B cell (primary cell): ENCODE measurements around the gene CELF2. TPM values are rescaled to one million over a fixed set of nuclear protein-coding genes. Genes with fewer than 3 reads are reported as not detected.

Experiments used
- ATAC-seq: fragments of 200-7000 bp; cut with Tn5 transposase; one replicate; pipeline ENCODE4 v1.10.0; 2021; ENCODE audit warnings: low read depth, mild to moderate bottlenecking, moderate number of reproducible peaks, moderate library complexity
- CTCF ChIA-PET: fragments of 350-600 bp; sonication (Branson Sonifier 250); formaldehyde crosslinking; loops from one replicate; lab custom pipeline; 2021; ENCODE audit warnings: antibody characterized with exemption, inconsistent platforms; lab: Charles Lee
- POLR2A ChIA-PET: fragments of 350-600 bp; sonication (Branson Sonifier 250); formaldehyde crosslinking; loops from one replicate; lab custom pipeline; 2021; ENCODE audit warnings: antibody characterized with exemption; lab: Charles Lee
- DNase-seq: peaks from one replicate; pipeline ENCODE4 v3.0.0; 2013
- H2AFZ ChIP-seq: 2 replicates; pipeline ENCODE4 v1.6.1; 2012; ENCODE audit warnings: mild to moderate bottlenecking, low read depth, low read length; ENCODE audit not compliant: insufficient read depth, poor library complexity, severe bottlenecking
- H3K27ac ChIP-seq, 2 donors: 1 replicate in 1 of 2; 2 replicates in 1 of 2; pipeline ENCODE4 v1.5.1; 2012 to 2013; ENCODE audit warnings: low read length in 2 of 2, mild to moderate bottlenecking in 2 of 2, moderate library complexity in 1 of 2
- H3K27me3 ChIP-seq, 4 experiments: fragments of 200-600 bp in 1 of 4; sonication (generic) in 1 of 4; replicated peaks in 1 of 4; 1 replicate in 2 of 4; 2 replicates in 2 of 4; pipeline versions ENCODE4 v1.6.1 to v1.7.0; 2013 to 2016; ENCODE audit warnings: low read length in 3 of 4, mild to moderate bottlenecking in 2 of 4, mixed read lengths in 1 of 4, moderate library complexity in 1 of 4; ENCODE audit not compliant: insufficient read depth in 4 of 4, control insufficient read depth in 3 of 4; ENCODE audit errors: control extremely low read depth in 1 of 4
- H3K36me3 ChIP-seq, 2 experiments: replicated peaks in 1 of 2; 1 replicate in 1 of 2; 2 replicates in 1 of 2; pipeline versions ENCODE4 v1.6.1 to v1.7.1; 2013; ENCODE audit warnings: low read length in 1 of 2; ENCODE audit not compliant: insufficient read depth in 2 of 2, control insufficient read depth in 1 of 2; ENCODE audit errors: control extremely low read depth in 1 of 2, extremely low read depth in 1 of 2
- H3K4me1 ChIP-seq, 2 donors: fragments of 200-600 bp in 1 of 2; sonication (generic) in 1 of 2; 1 replicate in 1 of 2; 2 replicates in 1 of 2; pipeline versions ENCODE4 v1.5.1 to v1.6.1; 2013 to 2017; ENCODE audit warnings: low read length in 2 of 2; ENCODE audit not compliant: control insufficient read depth in 2 of 2, insufficient read depth in 2 of 2
- H3K4me2 ChIP-seq: replicated peaks from 2 replicates; pipeline ENCODE3; 2012; ENCODE audit warnings: mild to moderate bottlenecking, low read depth, low read length; ENCODE audit not compliant: poor library complexity, severe bottlenecking
- H3K4me3 ChIP-seq, 5 experiments: fragments of 200-600 bp in 1 of 5; sonication (generic) in 1 of 5; 1 replicate in 3 of 5; 2 replicates in 2 of 5; pipeline versions ENCODE4 v1.5.1 to v1.7.0; 2011 to 2016; ENCODE audit warnings: low read length in 4 of 5, mild to moderate bottlenecking in 4 of 5, low read depth in 2 of 5, control low read depth in 1 of 5, moderate library complexity in 1 of 5; ENCODE audit not compliant: insufficient read depth in 1 of 5; ENCODE audit errors: control extremely low read depth in 1 of 5, extremely low read depth in 1 of 5
- H3K79me2 ChIP-seq: fragments of 200-600 bp; sonication (generic); one replicate; pipeline ENCODE4 v1.6.0; 2016; ENCODE audit warnings: low read length; ENCODE audit not compliant: control insufficient read depth, insufficient read depth
- H3K9ac ChIP-seq: fragments of 200-600 bp; sonication (generic); 2 replicates; pipeline ENCODE4 v1.6.1; 2017; ENCODE audit warnings: mild to moderate bottlenecking, low read length, moderate library complexity
- H3K9me3 ChIP-seq, 3 donors: one replicate each; pipeline versions ENCODE4 v1.6.1 to v1.7.1; 2013; ENCODE audit warnings: low read length in 2 of 3; ENCODE audit not compliant: control insufficient read depth in 2 of 3, insufficient read depth in 1 of 3; ENCODE audit errors: control extremely low read depth in 1 of 3
- H4K20me1 ChIP-seq: 2 replicates; pipeline ENCODE4 v1.6.0; 2012; ENCODE audit warnings: mild to moderate bottlenecking, low read length; ENCODE audit not compliant: insufficient read depth, control insufficient read depth, poor library complexity, severe bottlenecking
- H3K27ac Mint-ChIP-seq: one replicate; pipeline ENCODE4 v1.8.0; 2021; ENCODE audit warnings: mixed read lengths
- H3K27me3 Mint-ChIP-seq: one replicate; pipeline ENCODE4 v1.8.0; 2021; ENCODE audit warnings: mixed read lengths
- H3K4me1 Mint-ChIP-seq: one replicate; pipeline ENCODE4 v1.8.0; 2021; ENCODE audit warnings: mixed read lengths
- H3K4me3 Mint-ChIP-seq: one replicate; pipeline ENCODE4 v1.8.0; 2021; ENCODE audit warnings: mixed read lengths
- H3K9me3 Mint-ChIP-seq: one replicate; pipeline ENCODE4 v1.8.0; 2022; ENCODE audit warnings: mixed read lengths; ENCODE audit not compliant: insufficient read depth
- EZH2 ChIP-seq: IDR thresholded peaks from 2 replicates; pipeline ENCODE4 v1.6.1; 2012; ENCODE audit warnings: borderline replicate concordance, low read depth, mild to moderate bottlenecking, moderate library complexity, low read length; ENCODE audit not compliant: insufficient read depth, poor library complexity, severe bottlenecking
- WGBS: methylation state at CpG from one replicate; pipeline ENCODE4 v1.1.5; 2013; ENCODE audit warnings: missing lambda C conversion rate; ENCODE audit not compliant: insufficient coverage; 5-methylcytosine and 5-hydroxymethylcytosine counted together
- intact Hi-C: fragments of 100-400 bp; cut with micrococcal nuclease; formaldehyde crosslinking; loops from one replicate; pipeline ENCODE4 v1.10.0; 2022
- polyA plus RNA-seq: library from polyadenylated mRNA; depleted of rRNA; stranded (reverse); fragments of >200 nt; gene quantifications from 2 replicates; pipeline ENCODE4 v1.2.3, GENCODE V29; 2012
- total RNA-seq, 2 donors: library from RNA; stranded (reverse); fragments of 120-200 nt in 1 of 2; gene quantifications; 1 replicate in 1 of 2; 2 replicates in 1 of 2; pipeline versions ENCODE4 v1.2.3 to v1.2.4, GENCODE V29; 2013 to 2022
- TF ChIP-seq, protein P1 (sequence below): fragments of 200-600 bp; IDR thresholded peaks from one replicate; pipeline ENCODE4 v1.8.0; 2022; ENCODE audit warnings: antibody characterized with exemption, mild to moderate bottlenecking

The CELF2 gene
- total and polyA plus RNA-seq, 2 donors (not counting 1 experiment from before 2014, with no cell fraction given), result 59.5 to 112 TPM

DNA sequence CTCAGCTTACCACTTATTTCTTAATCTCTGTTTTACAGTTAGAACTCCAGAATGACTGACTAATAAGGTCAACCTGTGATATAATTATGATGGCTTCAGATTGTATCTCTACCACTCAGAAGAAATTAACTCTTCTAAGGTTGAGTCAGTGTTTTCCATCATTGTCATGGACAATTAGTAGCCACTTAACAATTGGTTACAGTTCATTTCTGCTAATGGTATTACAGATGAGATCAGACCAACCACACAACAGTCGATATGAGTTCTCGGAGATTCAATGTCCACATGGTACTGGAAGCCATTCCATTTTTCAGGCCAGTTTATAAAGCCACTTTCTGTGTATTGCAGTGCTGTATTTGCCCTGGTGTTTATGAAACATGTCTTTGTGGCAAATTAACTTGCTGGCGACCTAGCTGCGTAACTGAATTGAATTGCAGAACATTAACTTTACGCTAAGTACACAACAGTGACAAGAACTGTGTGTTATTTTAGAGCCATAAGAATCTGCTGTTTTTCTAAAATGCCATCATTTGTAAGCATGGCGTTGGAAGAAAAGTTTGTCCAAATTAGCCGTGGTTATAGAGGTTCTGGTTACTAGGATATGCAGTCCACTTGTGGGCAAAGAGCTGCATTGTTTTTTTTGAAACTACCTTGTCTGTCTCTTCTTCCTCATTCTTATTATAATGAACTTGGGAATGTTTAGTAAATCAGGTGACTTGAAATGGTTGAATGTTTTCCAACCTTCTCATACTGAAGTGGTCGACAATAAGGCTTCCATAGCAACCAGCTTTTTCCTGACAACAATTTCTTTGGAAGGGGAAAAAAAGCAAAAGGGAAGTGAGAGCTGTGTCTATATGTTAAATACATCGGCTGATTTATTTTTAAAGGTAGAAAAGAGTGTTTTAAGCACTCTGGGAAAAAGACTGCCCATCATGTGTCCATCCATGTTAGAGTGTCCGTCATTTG lies 76.4 kb downstream of the CELF2 start:
- no peak for DNase-seq
- TF ChIP-seq EZH2, result no peak
- H3K4me3 ChIP-seq, result no peak overlapping the region
- H3K27ac ChIP-seq, result no peak overlapping the region
- peaks cover 0 to 5% of the 10 kb centered on the region in 2 donors for H3K4me1 ChIP-seq
- no peak overlapping the region for H3K4me3 Mint-ChIP-seq
- H3K9ac ChIP-seq, result no peak overlapping the region
- H3K36me3 ChIP-seq, result no peaks in the 10 kb centered on the region
- ChIA-PET CTCF (interaction anchor here (0.8 to 1.6 kb wide), 2 partner anchors 12 to 176 kb away, joined by 3 to 4 read pairs; no protein-coding TSS in a partner anchor), POLR2A (no interaction called here)
- peaks cover 11% of the 10 kb centered on the region for H3K4me1 Mint-ChIP-seq
- ATAC-seq, result no peak
- H3K27me3 Mint-ChIP-seq, result peaks cover 16% of the 10 kb centered on the region
- H4K20me1 ChIP-seq, result no peaks in the 10 kb centered on the region
- H3K79me2 ChIP-seq, result no peaks in the 10 kb centered on the region
- no peaks in the 10 kb centered on the region for H3K9me3 Mint-ChIP-seq
- 97% methylated on average over 5 of the region's 10 CpGs for WGBS
- no peaks in the 10 kb centered on the region for H3K9me3 ChIP-seq
- H2AFZ ChIP-seq, result no peak overlapping the region
- H3K27me3 ChIP-seq, result peaks cover 0 to 3% (median 0%) of the 10 kb centered on the region in 4 experiments
- no peak overlapping the region for H3K4me2 ChIP-seq
- no peak overlapping the region for H3K27ac Mint-ChIP-seq
- intact Hi-C loops, result no loop called here

DNA sequence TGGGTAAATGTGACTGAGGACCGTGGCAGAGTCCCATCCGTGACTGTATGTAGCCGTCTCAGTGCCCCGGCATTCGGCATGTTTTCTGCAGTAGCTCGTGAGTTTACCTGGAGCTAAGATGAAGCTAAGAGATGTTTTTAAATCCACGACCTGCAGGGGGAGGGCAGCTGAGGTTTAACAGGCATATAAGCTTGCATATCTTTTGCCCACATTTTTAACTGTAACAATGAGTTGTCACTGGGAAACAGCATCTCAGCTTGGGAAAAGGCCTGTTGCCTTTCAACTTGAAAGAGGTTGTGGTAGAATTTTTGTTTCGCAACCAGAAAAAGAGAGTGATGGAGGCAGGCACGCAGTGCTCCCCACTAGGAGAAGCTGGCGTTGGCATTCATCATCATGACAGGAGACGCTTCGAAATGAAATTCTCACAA lies 77.7 kb downstream of the CELF2 start:
- H3K36me3 ChIP-seq, result no peaks in the 10 kb centered on the region
- H3K4me2 ChIP-seq, result no peak overlapping the region
- POLR2A ChIA-PET, result no interaction called here
- H3K27me3 Mint-ChIP-seq, result peaks cover 16% of the 10 kb centered on the region
- no peaks in the 10 kb centered on the region for H3K9me3 Mint-ChIP-seq
- intact Hi-C loops, result no loop called here
- H3K27ac ChIP-seq, result no peak overlapping the region
- TF ChIP-seq, protein P1, sequence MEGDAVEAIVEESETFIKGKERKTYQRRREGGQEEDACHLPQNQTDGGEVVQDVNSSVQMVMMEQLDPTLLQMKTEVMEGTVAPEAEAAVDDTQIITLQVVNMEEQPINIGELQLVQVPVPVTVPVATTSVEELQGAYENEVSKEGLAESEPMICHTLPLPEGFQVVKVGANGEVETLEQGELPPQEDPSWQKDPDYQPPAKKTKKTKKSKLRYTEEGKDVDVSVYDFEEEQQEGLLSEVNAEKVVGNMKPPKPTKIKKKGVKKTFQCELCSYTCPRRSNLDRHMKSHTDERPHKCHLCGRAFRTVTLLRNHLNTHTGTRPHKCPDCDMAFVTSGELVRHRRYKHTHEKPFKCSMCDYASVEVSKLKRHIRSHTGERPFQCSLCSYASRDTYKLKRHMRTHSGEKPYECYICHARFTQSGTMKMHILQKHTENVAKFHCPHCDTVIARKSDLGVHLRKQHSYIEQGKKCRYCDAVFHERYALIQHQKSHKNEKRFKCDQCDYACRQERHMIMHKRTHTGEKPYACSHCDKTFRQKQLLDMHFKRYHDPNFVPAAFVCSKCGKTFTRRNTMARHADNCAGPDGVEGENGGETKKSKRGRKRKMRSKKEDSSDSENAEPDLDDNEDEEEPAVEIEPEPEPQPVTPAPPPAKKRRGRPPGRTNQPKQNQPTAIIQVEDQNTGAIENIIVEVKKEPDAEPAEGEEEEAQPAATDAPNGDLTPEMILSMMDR, result no peak
- TF ChIP-seq EZH2, result no peak
- H3K4me1 Mint-ChIP-seq, result peaks cover 11% of the 10 kb centered on the region
- H3K9me3 ChIP-seq, result no peaks in the 10 kb centered on the region
- ATAC-seq (no peak), DNase-seq (no peak)
- peaks cover 0 to 5% of the 10 kb centered on the region in 2 donors for H3K4me1 ChIP-seq
- no peak overlapping the region for H3K4me3 Mint-ChIP-seq
- H3K79me2 ChIP-seq, result no peaks in the 10 kb centered on the region
- no peak overlapping the region for H3K4me3 ChIP-seq
- H3K27me3 ChIP-seq, result peaks cover 0 to 3% (median 0%) of the 10 kb centered on the region in 4 experiments
- CTCF ChIA-PET, result interaction anchor here (0.6 to 1.2 kb wide), 3 partner anchors 24 to 1223 kb away, joined by 3 to 6 read pairs (median 3); no protein-coding TSS in a partner anchor
- H4K20me1 ChIP-seq, result no peaks in the 10 kb centered on the region
- WGBS, result 96% methylated on average over 8 of the region's 12 CpGs
- no peak overlapping the region for H2AFZ ChIP-seq
- no peak overlapping the region for H3K9ac ChIP-seq
- no peak overlapping the region for H3K27ac Mint-ChIP-seq
